Cerebellar nuclear complex (tissue), 1 donor: ENCODE results near the gene MID1IP1.

Experiments
- DNase-seq, 2 experiments: peaks; one replicate each; lab custom pipeline; 2025; lab: John Stamatoyannopoulos, UW

MID1IP1 gene

GRCh38 chrX:38816155-38816554 is 14.9 kb downstream of the MID1IP1 start:
- DNase-seq, result no peak

GRCh38 chrX:38817004-38817703 is 15.9 kb downstream of the MID1IP1 start:
- DNase-seq, result no peak

- no peak for DNase-seq
Measured at GRCh38 chrX:38819163-38819562, 17.9 kb downstream of the MID1IP1 start.

- no peak for DNase-seq
Measured at GRCh38 chrX:38819709-38820108, 18.4 kb downstream of the MID1IP1 start.

- DNase-seq, result no peak
Measured at GRCh38 chrX:38820751-38821150, 19.5 kb downstream of the MID1IP1 start.

- DNase-seq, result no peak
Measured at GRCh38 chrX:38824176-38824575, 22.9 kb downstream of the MID1IP1 start.

GRCh38 chrX:38831949-38832348 is 30.7 kb downstream of the MID1IP1 start:
- no peak for DNase-seq

GRCh38 chrX:38837389-38837788 is 36.1 kb downstream of the MID1IP1 start:
- no peak for DNase-seq

- DNase-seq, result no peak
Measured at GRCh38 chrX:38839277-38839676, 38.0 kb downstream of the MID1IP1 start.

- no peak for DNase-seq
Measured at GRCh38 chrX:38839944-38840343, 38.7 kb downstream of the MID1IP1 start.

- no peak for DNase-seq
Measured at GRCh38 chrX:38841750-38842149, 40.5 kb downstream of the MID1IP1 start.

GRCh38 chrX:38845426-38845825 is 44.2 kb downstream of the MID1IP1 start:
- no peak for DNase-seq

GRCh38 chrX:38847206-38847902 is 46.1 kb downstream of the MID1IP1 start:
- DNase-seq, result no peak

- DNase-seq, result no peak
Measured at GRCh38 chrX:38847903-38848230, 46.6 kb downstream of the MID1IP1 start.

- DNase-seq, result no peak
Measured at GRCh38 chrX:38848671-38849455, 47.6 kb downstream of the MID1IP1 start.

- DNase-seq, result no peak
Measured at GRCh38 chrX:38850807-38851544, 49.7 kb downstream of the MID1IP1 start.

GRCh38 chrX:38854305-38854704 is 53.0 kb downstream of the MID1IP1 start:
- DNase-seq, result no peak
